Colonic mucosa (tissue), 4 donors: ENCODE results near the gene PARP4. TPM values are rescaled to one million over a fixed set of nuclear protein-coding genes. Genes with fewer than 3 reads are reported as not detected.
"Not testable (repeated sequence)": the region's sequence is repeated elsewhere in the genome, so short reads cannot be mapped to it uniquely, and the experiment has no call there.

Experiments
- DNase-seq: peaks from one replicate; pipeline ENCODE4 v3.0.0-alpha.2; 2020
- H3K27ac ChIP-seq: fragments of 200-600 bp; one replicate; pipeline ENCODE4 v1.8.0; 2021
- H3K27me3 ChIP-seq: fragments of 200-600 bp; one replicate; pipeline ENCODE4 v1.8.0; 2021
- H3K36me3 ChIP-seq: fragments of 200-600 bp; one replicate; pipeline ENCODE4 v1.8.0; 2021
- H3K4me1 ChIP-seq: fragments of 200-600 bp; one replicate; pipeline ENCODE4 v1.8.0; 2021; ENCODE audit warnings: mild to moderate bottlenecking
- H3K4me3 ChIP-seq: fragments of 200-600 bp; one replicate; pipeline ENCODE4 v1.8.0; 2021
- H3K9ac ChIP-seq, 2 donors: one replicate each; pipeline ENCODE4 v1.7.0; 2013; ENCODE audit warnings: control low read depth in 2 of 2, low read depth in 2 of 2, low read length in 2 of 2
- H3K9me3 ChIP-seq: fragments of 200-600 bp; one replicate; pipeline ENCODE4 v1.8.0; 2021
- intact Hi-C: fragments of 100-400 bp; cut with DNase I; formaldehyde crosslinking; loops from one replicate; pipeline ENCODE4 v1.14.1; 2022
- total RNA-seq, 2 donors: library from RNA; stranded (reverse); fragmentation: NEBNext Ultra II Directional in 1 of 2; extraction: Animal tissue kit (Norgen Biotek cat#: 25700) in 1 of 2; gene quantifications; one replicate each; pipeline ENCODE4 v1.2.1, GENCODE V29; 2021
- TF ChIP-seq, protein P1 (sequence below): fragments of 200-600 bp; IDR thresholded peaks from one replicate; pipeline ENCODE4 v1.8.0; 2022; ENCODE audit warnings: antibody characterized with exemption, mild to moderate bottlenecking
- donor health status: healthy.
- donor health status: DM: no; HTN: no; CAD: no.
- donor health status: DM: no; HTN: no; CAD: no.

The PARP4 gene
- total RNA-seq, 2 donors from 2014 or later, result 89.3 to 137 TPM

DNA sequence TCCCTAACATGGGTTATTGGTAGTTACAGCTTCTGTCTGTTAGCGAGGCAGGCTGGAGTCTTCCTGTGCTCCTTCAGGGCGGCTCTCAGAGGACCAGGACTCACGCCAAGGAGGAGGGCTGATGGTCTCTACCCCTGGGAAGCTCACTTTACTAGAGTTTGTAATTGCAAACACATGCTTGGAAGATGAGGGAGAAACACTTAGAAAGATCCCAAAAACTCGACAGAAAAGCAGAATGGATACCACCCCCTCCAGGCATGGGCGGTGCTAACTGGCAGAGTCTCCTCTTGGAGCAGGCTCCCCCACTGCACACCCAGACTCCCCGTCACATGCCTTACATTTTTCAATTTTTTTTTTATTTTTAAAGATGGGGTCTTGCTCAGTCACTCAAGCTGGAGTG, 62.0 kb downstream of the PARP4 start:
- intact Hi-C loops, result no loop called here
- Histone ChIP-seq H3K4me3 (no peak overlapping the region), H3K36me3 (peaks cover 37% of the 10 kb centered on the region), H3K27me3 (no peaks in the 10 kb centered on the region), H3K9me3 (no peaks in the 10 kb centered on the region), H3K9ac (no peak overlapping the region), H3K27ac (no peak overlapping the region), H3K4me1 (no peaks in the 10 kb centered on the region)
- no peak for DNase-seq
- TF ChIP-seq, protein P1, sequence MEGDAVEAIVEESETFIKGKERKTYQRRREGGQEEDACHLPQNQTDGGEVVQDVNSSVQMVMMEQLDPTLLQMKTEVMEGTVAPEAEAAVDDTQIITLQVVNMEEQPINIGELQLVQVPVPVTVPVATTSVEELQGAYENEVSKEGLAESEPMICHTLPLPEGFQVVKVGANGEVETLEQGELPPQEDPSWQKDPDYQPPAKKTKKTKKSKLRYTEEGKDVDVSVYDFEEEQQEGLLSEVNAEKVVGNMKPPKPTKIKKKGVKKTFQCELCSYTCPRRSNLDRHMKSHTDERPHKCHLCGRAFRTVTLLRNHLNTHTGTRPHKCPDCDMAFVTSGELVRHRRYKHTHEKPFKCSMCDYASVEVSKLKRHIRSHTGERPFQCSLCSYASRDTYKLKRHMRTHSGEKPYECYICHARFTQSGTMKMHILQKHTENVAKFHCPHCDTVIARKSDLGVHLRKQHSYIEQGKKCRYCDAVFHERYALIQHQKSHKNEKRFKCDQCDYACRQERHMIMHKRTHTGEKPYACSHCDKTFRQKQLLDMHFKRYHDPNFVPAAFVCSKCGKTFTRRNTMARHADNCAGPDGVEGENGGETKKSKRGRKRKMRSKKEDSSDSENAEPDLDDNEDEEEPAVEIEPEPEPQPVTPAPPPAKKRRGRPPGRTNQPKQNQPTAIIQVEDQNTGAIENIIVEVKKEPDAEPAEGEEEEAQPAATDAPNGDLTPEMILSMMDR, result no peak

DNA sequence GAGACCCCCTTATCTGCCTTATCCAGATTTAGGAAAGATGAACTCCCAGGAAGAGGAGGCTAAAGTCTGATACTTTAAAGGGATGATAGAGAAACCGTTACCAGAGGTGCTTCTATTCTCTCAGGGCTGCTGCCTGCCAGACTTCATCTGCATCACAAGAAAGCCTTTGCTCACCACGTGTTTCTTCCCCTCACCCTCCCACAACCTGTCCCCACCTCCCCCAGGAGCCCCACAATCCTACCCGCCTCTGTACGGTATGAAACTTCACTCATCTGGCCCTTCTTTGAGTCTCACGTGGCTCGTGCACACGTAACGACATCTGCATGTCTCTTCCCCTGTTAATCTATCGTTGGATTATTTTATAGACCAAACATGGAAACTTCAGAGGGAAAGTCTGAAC, 67.7 kb downstream of the PARP4 start:
- H3K4me1 ChIP-seq, H3K27ac ChIP-seq, H3K27me3 ChIP-seq, H3K9ac ChIP-seq, DNase-seq, H3K9me3 ChIP-seq, intact Hi-C loops, H3K4me3 ChIP-seq: not testable (repeated sequence)
- H3K36me3 ChIP-seq, result peaks cover 11% of the 10 kb centered on the region

DNA sequence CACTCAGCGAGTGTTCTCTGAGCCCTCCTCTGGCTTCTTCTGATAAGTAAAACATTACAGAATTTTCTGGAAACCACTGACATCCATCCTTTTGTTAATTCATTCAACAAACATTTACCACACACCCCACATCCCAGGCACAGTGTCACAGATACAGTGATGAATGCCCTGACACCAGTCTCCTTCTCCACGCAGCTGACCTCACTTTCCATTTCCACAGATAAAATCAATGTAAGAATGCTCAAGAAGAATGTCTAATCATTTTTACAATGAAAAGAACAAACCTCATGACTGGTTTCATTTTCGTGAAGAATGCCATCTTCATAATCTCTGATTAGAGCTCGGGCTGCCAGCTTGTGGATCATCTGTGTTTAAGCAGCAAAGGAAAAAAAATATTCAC, 69.2 kb downstream of the PARP4 start:
- H3K36me3 ChIP-seq, result peaks cover 11% of the 10 kb centered on the region
- H3K9ac ChIP-seq, result no peak overlapping the region
- no peak overlapping the region for H3K4me3 ChIP-seq
- TF ChIP-seq, protein P1, result no peak
- H3K4me1 ChIP-seq, result no peaks in the 10 kb centered on the region
- DNase-seq, result no peak
- intact Hi-C loops, result no loop called here
- H3K9me3 ChIP-seq, result no peaks in the 10 kb centered on the region
- H3K27me3 ChIP-seq, result no peaks in the 10 kb centered on the region
- H3K27ac ChIP-seq, result no peak overlapping the region

DNA sequence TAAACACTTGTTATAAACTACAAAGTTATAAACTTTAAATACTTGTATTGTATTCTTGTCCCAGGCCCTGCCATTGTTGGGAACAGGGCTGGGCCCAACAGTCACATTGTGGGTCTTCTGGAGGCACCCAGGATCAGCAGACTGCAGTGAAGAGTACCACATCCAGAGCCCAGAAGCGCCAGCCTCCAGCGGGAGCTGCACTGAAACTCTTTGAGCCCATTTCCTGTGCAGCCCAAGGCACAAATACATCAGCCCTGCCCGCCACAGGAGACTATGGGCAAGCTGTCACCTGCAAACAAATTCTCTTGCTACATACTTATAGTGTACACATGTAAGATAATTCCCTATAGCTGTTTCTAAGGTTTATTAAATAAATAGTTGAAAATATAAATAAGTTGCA, 86.5 kb downstream of the PARP4 start:
- H3K9ac ChIP-seq, H3K4me3 ChIP-seq, intact Hi-C loops, DNase-seq, H3K27me3 ChIP-seq, H3K27ac ChIP-seq, H3K9me3 ChIP-seq, H3K4me1 ChIP-seq: not testable (repeated sequence)
- H3K36me3 ChIP-seq, result peaks cover 11% of the 10 kb centered on the region

DNA sequence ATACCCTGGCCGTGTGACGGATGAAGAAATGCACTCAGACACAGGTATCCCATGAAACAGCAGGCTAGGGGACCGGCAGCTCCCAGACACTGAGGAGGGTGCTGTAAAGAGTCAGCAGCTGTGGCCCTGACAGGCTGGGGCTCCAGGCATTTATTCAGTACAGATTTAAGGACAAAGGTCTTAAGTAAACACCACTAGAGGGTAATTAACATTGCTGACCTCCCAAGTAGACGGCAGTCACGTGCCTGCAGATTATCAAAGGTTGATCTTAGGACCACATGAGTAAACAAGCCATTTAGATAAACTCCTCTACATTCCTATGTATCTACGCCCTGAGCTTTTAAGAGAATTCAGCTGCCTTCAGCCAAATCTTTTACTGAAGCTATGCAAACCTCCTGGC, 92.9 kb downstream of the PARP4 start:
- intact Hi-C loops, H3K36me3 ChIP-seq, H3K4me1 ChIP-seq, H3K27ac ChIP-seq, H3K9me3 ChIP-seq, H3K27me3 ChIP-seq, H3K9ac ChIP-seq, DNase-seq, H3K4me3 ChIP-seq: not testable (repeated sequence)

DNA sequence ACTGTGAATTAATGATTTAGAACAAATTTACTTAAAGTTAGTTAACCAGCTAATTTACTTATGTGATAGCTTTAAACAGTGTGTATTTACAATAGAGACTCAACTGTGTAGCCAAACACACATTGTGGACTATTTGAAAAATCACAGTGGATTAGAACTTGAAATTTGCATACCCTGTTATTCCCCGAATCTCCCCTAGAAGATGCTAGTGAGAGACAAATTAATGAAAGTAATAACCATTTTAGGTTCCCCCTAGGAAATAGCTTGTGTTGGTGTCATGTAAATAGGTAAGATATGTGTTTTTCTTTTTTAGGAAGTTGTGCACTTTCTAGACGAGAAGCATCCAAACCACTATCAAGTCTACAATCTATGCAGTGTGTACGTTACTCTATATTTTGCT, 104.7 kb downstream of the PARP4 start:
- Histone ChIP-seq H3K9me3 (no peaks in the 10 kb centered on the region), H3K36me3 (no peaks in the 10 kb centered on the region), H3K4me3 (no peak overlapping the region), H3K27ac (no peak overlapping the region), H3K4me1 (no peaks in the 10 kb centered on the region), H3K9ac (no peak overlapping the region), H3K27me3 (no peaks in the 10 kb centered on the region)
- intact Hi-C loops, result no loop called here
- TF ChIP-seq, protein P1, result no peak
- no peak for DNase-seq

DNA sequence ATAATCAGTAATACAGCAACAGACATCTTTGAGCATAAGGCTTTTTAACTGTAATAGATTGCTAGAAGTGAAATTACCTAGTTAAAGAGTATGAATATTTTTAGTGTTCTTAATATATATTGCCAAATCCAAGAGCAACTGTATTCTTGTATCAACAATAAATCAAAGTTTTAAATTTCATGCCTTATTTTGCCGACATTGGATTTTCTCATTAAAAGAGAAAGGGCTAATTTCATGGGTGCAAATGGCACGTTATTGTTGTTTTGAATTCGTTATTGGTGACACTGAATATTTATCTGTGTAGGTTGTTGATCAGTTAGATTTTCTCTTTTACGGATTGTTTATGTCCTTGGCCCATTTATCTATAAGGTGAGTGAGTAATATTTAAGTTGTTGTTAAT, 106.1 kb downstream of the PARP4 start:
- Histone ChIP-seq H3K4me1 (no peaks in the 10 kb centered on the region), H3K27ac (no peak overlapping the region), H3K4me3 (no peak overlapping the region), H3K27me3 (no peaks in the 10 kb centered on the region), H3K9ac (no peak overlapping the region), H3K36me3 (no peaks in the 10 kb centered on the region), H3K9me3 (no peaks in the 10 kb centered on the region)
- DNase-seq, result no peak
- TF ChIP-seq, protein P1, result no peak
- intact Hi-C loops, result no loop called here
